IMR-90 (cell line): Measurements from ENCODE around the gene EFEMP1. TPM values are rescaled to one million over a fixed set of nuclear protein-coding genes. Genes with fewer than 3 reads are reported as not detected.

Experiments
- ATAC-seq: fragments of 200-7000 bp; cut with Tn5 transposase; 2 replicates; pipeline ENCODE4 v1.9.1; 2020; ENCODE audit warnings: low read depth, mild to moderate bottlenecking, moderate library complexity
- BruUV-seq: library from RNA; stranded (reverse); fragments of 400-500 nt; replicated peaks from 2 replicates; lab custom pipeline; 2021; lab: Mats Ljungman, UMichigan
- CTCF ChIA-PET: fragments of 300-600 bp; formaldehyde crosslinking; extraction: SDS; loops from one replicate; lab custom pipeline; 2021; ENCODE audit warnings: antibody characterized with exemption; lab: Yijun Ruan, JAX
- POLR2A ChIA-PET: fragments of 300-600 bp; sonication (Branson Sonifier 250); formaldehyde crosslinking; loops from one replicate; lab custom pipeline; 2022; ENCODE audit warnings: antibody characterized with exemption; ENCODE audit not compliant: unreplicated experiment; lab: Charles Lee
- DNase-seq: peaks from one replicate; pipeline ENCODE4 v3.0.0; 2013
- H2AFZ ChIP-seq: replicated peaks from 2 replicates; pipeline ENCODE3; 2013; ENCODE audit warnings: low read length, mild to moderate bottlenecking; ENCODE audit not compliant: poor library complexity
- H2AK5ac ChIP-seq: 2 replicates; pipeline ENCODE4 v1.6.1; 2013; ENCODE audit warnings: low read depth, low read length, inconsistent platforms
- H2AK9ac ChIP-seq: replicated peaks from 2 replicates; pipeline ENCODE3; 2013; ENCODE audit warnings: mild to moderate bottlenecking, low read depth, low read length, moderate library complexity; ENCODE audit not compliant: poor library complexity
- H2BK120ac ChIP-seq: 2 replicates; pipeline ENCODE4 v1.6.1; 2013; ENCODE audit warnings: low read depth, low read length, inconsistent platforms
- H2BK15ac ChIP-seq: 3 replicates; pipeline ENCODE4 v1.6.1; 2013; ENCODE audit warnings: low read depth, low read length, inconsistent platforms
- H2BK20ac ChIP-seq: 2 replicates; pipeline ENCODE4 v1.6.1; 2013; ENCODE audit warnings: low read depth, mild to moderate bottlenecking, inconsistent platforms, low read length, moderate library complexity
- H2BK5ac ChIP-seq: 2 replicates; pipeline ENCODE4 v1.6.1; 2013; ENCODE audit warnings: mild to moderate bottlenecking, low read depth, low read length, inconsistent platforms; ENCODE audit not compliant: poor library complexity, severe bottlenecking
- H3K14ac ChIP-seq: replicated peaks from 2 replicates; pipeline ENCODE4 v1.6.1; 2013; ENCODE audit warnings: low read depth, low read length, inconsistent platforms
- H3K18ac ChIP-seq: 2 replicates; pipeline ENCODE4 v1.6.1; 2013; ENCODE audit warnings: low read depth, low read length, control low read depth
- H3K23ac ChIP-seq: 2 replicates; pipeline ENCODE4 v1.6.1; 2013; ENCODE audit warnings: low read depth, low read length, inconsistent platforms
- H3K27ac ChIP-seq: 2 replicates; pipeline ENCODE4 v1.5.1; 2013; ENCODE audit warnings: mild to moderate bottlenecking, control low read depth, low read length; ENCODE audit not compliant: insufficient read depth
- H3K27me3 ChIP-seq: 2 replicates; pipeline ENCODE4 v1.6.1; 2013; ENCODE audit warnings: low read length; ENCODE audit not compliant: control insufficient read depth, insufficient read depth
- H3K36me3 ChIP-seq: 2 replicates; pipeline ENCODE4 v1.6.1; 2013; ENCODE audit warnings: low read length, mixed read lengths; ENCODE audit not compliant: control insufficient read depth, insufficient read depth
- H3K4ac ChIP-seq: 2 replicates; pipeline ENCODE4 v1.6.1; 2013; ENCODE audit warnings: low read depth, low read length, inconsistent platforms
- H3K4me1 ChIP-seq: 2 replicates; pipeline ENCODE4 v1.6.1; 2013; ENCODE audit warnings: low read length, mixed read lengths; ENCODE audit not compliant: control insufficient read depth, insufficient read depth
- H3K4me2 ChIP-seq: 2 replicates; pipeline ENCODE4 v1.6.1; 2013; ENCODE audit warnings: low read depth, mild to moderate bottlenecking, control low read depth, low read length, moderate library complexity
- H3K4me3 ChIP-seq: 2 replicates; pipeline ENCODE4 v1.5.1; 2013; ENCODE audit warnings: low read depth, mild to moderate bottlenecking, control low read depth, low read length, moderate library complexity; ENCODE audit not compliant: insufficient read depth
- H3K56ac ChIP-seq: 2 replicates; pipeline ENCODE4 v1.6.1; 2013; ENCODE audit warnings: low read length, inconsistent platforms; ENCODE audit not compliant: insufficient read depth; ENCODE audit errors: extremely low read depth
- H3K79me1 ChIP-seq, 2 experiments: 2 replicates each; pipeline ENCODE4 v1.6.1; 2013; ENCODE audit warnings: low read length in 2 of 2, inconsistent platforms in 1 of 2, low read depth in 1 of 2
- H3K9ac ChIP-seq: 2 replicates; pipeline ENCODE4 v1.6.1; 2013; ENCODE audit warnings: low read depth, low read length, control low read depth
- H3K9me1 ChIP-seq: 2 replicates; pipeline ENCODE4 v1.6.1; 2013; ENCODE audit warnings: low read length, inconsistent platforms; ENCODE audit not compliant: insufficient read depth
- H3K9me3 ChIP-seq: 2 replicates; pipeline ENCODE4 v1.6.1; 2013; ENCODE audit warnings: low read length; ENCODE audit not compliant: control insufficient read depth, insufficient read depth
- H4K20me1 ChIP-seq: 2 replicates; pipeline ENCODE4 v1.6.1; 2013; ENCODE audit warnings: low read length, inconsistent platforms; ENCODE audit not compliant: insufficient read depth
- H4K5ac ChIP-seq: 2 replicates; pipeline ENCODE4 v1.6.1; 2013; ENCODE audit warnings: mild to moderate bottlenecking, low read depth, low read length, control low read depth
- H4K8ac ChIP-seq, 2 experiments: 2 replicates each; pipeline ENCODE4 v1.6.1; 2013; ENCODE audit warnings: low read depth in 2 of 2, low read length in 2 of 2, control low read depth in 1 of 2, inconsistent platforms in 1 of 2
- H4K91ac ChIP-seq: 2 replicates; pipeline ENCODE4 v1.6.1; 2013; ENCODE audit warnings: low read depth, low read length, inconsistent platforms; ENCODE audit not compliant: insufficient read depth
- BHLHE40 ChIP-seq: fragments of 150-350 bp; IDR thresholded peaks from 2 replicates; pipeline ENCODE4 v1.6.1; 2016; ENCODE audit warnings: mild to moderate bottlenecking, low read depth, low read length
- CEBPB ChIP-seq: IDR thresholded peaks from 2 replicates; pipeline ENCODE4 v1.6.1; 2012; ENCODE audit warnings: low read depth, low read length, improper control_type of control experiment
- CHD1 ChIP-seq: IDR thresholded peaks from 2 replicates; pipeline ENCODE4 v1.6.1; 2012; ENCODE audit warnings: low read depth, low read length, improper control_type of control experiment
- CTCF ChIP-seq: conservative IDR thresholded peaks from 2 replicates; pipeline ENCODE4 v1.5.1; 2012; ENCODE audit warnings: mild to moderate bottlenecking, low read depth, low read length, improper control_type of control experiment
- FOS ChIP-seq: fragments of 150-350 bp; IDR thresholded peaks from 2 replicates; pipeline ENCODE4 v1.6.1; 2016; ENCODE audit warnings: low read depth, low read length
- MAFK ChIP-seq: IDR thresholded peaks from 2 replicates; pipeline ENCODE4 v1.6.1; 2012; ENCODE audit warnings: low read depth, low read length, improper control_type of control experiment
- MXI1 ChIP-seq: IDR thresholded peaks from 2 replicates; pipeline ENCODE4 v1.6.1; 2012; ENCODE audit warnings: low read depth, mild to moderate bottlenecking, low read length, moderate library complexity, borderline replicate concordance
- NFE2L2 ChIP-seq: fragments of 150-350 bp; IDR thresholded peaks from 2 replicates; pipeline ENCODE4 v1.6.1; 2016; ENCODE audit warnings: low read depth, mild to moderate bottlenecking, low read length
- POLR2A ChIP-seq: IDR thresholded peaks from 2 replicates; pipeline ENCODE4 v1.6.1; 2012; ENCODE audit warnings: mild to moderate bottlenecking, low read depth, low read length
- RAD21 ChIP-seq: IDR thresholded peaks from 2 replicates; pipeline ENCODE4 v1.6.1; 2012; ENCODE audit warnings: low read length, improper control_type of control experiment
- RFX5 ChIP-seq: IDR thresholded peaks from 2 replicates; pipeline ENCODE4 v1.8.0; 2012; ENCODE audit warnings: low read depth, mild to moderate bottlenecking, low read length, moderate library complexity
- SMC3 ChIP-seq: fragments of 150-350 bp; IDR thresholded peaks from 2 replicates; pipeline ENCODE4 v1.6.1; 2016; ENCODE audit warnings: low read depth, mild to moderate bottlenecking, antibody characterized with exemption, low read length, moderate library complexity
- USF2 ChIP-seq: fragments of 150-350 bp; IDR thresholded peaks from 2 replicates; pipeline ENCODE4 v1.6.1; 2017; ENCODE audit warnings: mild to moderate bottlenecking, antibody characterized with exemption, low read length, low read depth
- WGBS, 2 experiments: methylation state at CpG; one replicate each; pipeline versions ENCODE4 v1.1.5 to v1.1.7; 2013; ENCODE audit warnings: missing lambda C conversion rate in 2 of 2; ENCODE audit not compliant: insufficient read length in 1 of 2; ENCODE audit errors: extremely low coverage in 2 of 2; 5-methylcytosine and 5-hydroxymethylcytosine counted together
- dilution Hi-C: fragments of 300-500 bp; cut with HindIII; formaldehyde crosslinking; loops from one replicate; pipeline ENCODE4 v1.14.3; 2018; ENCODE audit warnings: low sequenced_read_pairs; ENCODE audit not compliant: unreplicated experiment
- in situ Hi-C: fragments of 300-500 bp; cut with MboI; formaldehyde crosslinking; loops from 3 replicates; pipeline ENCODE4 v1.14.3; 2019; ENCODE audit warnings: low sequenced_read_pairs, inconsistent platforms, mixed read lengths
- intact Hi-C: fragments of 100-400 bp; cut with micrococcal nuclease; formaldehyde crosslinking; loops from 2 replicates; pipeline ENCODE4 v1.10.0; 2022
- polyA plus RNA-seq, 3 experiments: library from polyadenylated mRNA; depleted of rRNA; stranded (reverse); fragments of >200 nt; gene quantifications; 2 replicates each; pipeline ENCODE4 v1.2.3, GENCODE V29; 2012; ENCODE audit warnings: low replicate concordance in 1 of 3
- total RNA-seq: library from RNA; depleted of rRNA; stranded (reverse); fragments of >200 nt; gene quantifications from 2 replicates; pipeline ENCODE4 v1.2.3, GENCODE V29; 2012

EFEMP1 gene
- total and polyA plus RNA-seq, 2 of the 4 experiments (the other 2 are of a cell fraction) = 214 to 219 TPM

- Histone ChIP-seq H3K9ac (no peak overlapping the region), H3K18ac (no peak overlapping the region), H3K14ac (no peak overlapping the region), H2BK5ac (no peak overlapping the region), H2AFZ (no peak overlapping the region), H3K4me2 (no peak overlapping the region), H3K4me1 (peaks cover 10% of the 10 kb centered on the region), H2AK9ac (no peak overlapping the region), H4K8ac (no peak overlapping the region), H4K91ac (no peak overlapping the region), H3K4me3 (no peak overlapping the region), H3K56ac (no peak overlapping the region), H2BK120ac (no peak overlapping the region), H3K36me3 (no peaks in the 10 kb centered on the region), H3K27ac (no peak overlapping the region), H3K23ac (no peak overlapping the region), H3K9me3 (no peaks in the 10 kb centered on the region), H2BK15ac (no peak overlapping the region), H3K9me1 (peaks cover 5% of the 10 kb centered on the region), H4K5ac (no peak overlapping the region), H4K20me1 (no peaks in the 10 kb centered on the region), H2AK5ac (no peak overlapping the region), H3K4ac (no peak overlapping the region), H3K79me1 (no peaks in the 10 kb centered on the region), H2BK20ac (no peak overlapping the region), H3K27me3 (no peaks in the 10 kb centered on the region)
- CTCF ChIA-PET = interaction anchor here (0.6 to 2.1 kb wide), 2 partner anchors 139 to 244 kb away, joined by 4 to 7 read pairs; no protein-coding TSS in a partner anchor
- POLR2A ChIA-PET = no interaction called here
- no peak for ATAC-seq
- dilution Hi-C loops = no loop called here
- no peak for TF ChIP-seq BHLHE40
- no peak for TF ChIP-seq MAFK
- no peak for TF ChIP-seq MXI1
- no peak for TF ChIP-seq FOS
- no peak for TF ChIP-seq CTCF
- TF ChIP-seq POLR2A = no peak
- TF ChIP-seq CHD1 = no peak
- no peak for TF ChIP-seq RAD21
- TF ChIP-seq NFE2L2 = no peak
- no peak for TF ChIP-seq RFX5
- no peak for TF ChIP-seq USF2
- TF ChIP-seq SMC3 = no peak
- no peak for TF ChIP-seq CEBPB
- WGBS, 2 experiments = no CpG with 5 or more reads among the region's 3 CpGs
- in situ Hi-C loops = loop anchor here (5.0 kb wide), 1 partner anchor 201 kb away; no protein-coding TSS in a partner anchor
- no peak for DNase-seq
- intact Hi-C loops = no loop called here
- no TSS peak for BruUV-seq
Measured at GRCh38 chr2:55962915-55963314, 39.3 kb upstream of the EFEMP1 start.
